GM21447 (cell line): ENCODE data around the gene IGLL1.
"Not testable (repeated sequence)": the region's sequence is repeated elsewhere in the genome, so short reads cannot be mapped to it uniquely, and the experiment has no call there.

Source experiments
- ATAC-seq: cut with Tn5 transposase; IDR thresholded peaks from one replicate; pipeline ENCODE4 v1.9.1; 2021; ENCODE audit not compliant: unreplicated experiment

IGLL1 gene

GRCh38 chr22:23591846-23592245, 11.8 kb upstream of the IGLL1 start:
- ATAC-seq = no peak

GRCh38 chr22:23591201-23591791, 11.2 kb upstream of the IGLL1 start:
- no peak for ATAC-seq

DNA sequence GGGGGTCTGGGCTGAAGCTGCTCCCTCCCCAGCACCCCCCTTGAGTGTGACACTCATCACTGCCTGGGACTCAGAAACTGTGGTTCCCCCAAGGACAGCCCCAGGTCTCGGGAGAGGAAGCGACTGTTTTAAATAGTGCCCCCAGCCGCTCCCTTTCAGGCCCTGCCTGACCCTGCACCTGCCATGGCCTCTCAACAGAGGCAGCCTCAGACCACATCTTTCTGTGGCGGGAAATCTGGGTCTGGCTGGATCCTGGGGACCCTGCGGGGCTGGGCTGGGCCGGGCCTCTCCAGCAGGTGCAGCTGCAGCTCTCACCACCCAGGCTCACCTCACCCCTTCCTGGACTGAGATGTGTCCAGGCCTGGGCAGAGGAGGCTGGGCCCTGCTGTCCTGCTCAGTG, 3.7 kb upstream of the IGLL1 start:
- ATAC-seq = no peak

- no peak for ATAC-seq
Measured at GRCh38 chr22:23583153-23583552, 3.1 kb upstream of the IGLL1 start.

- ATAC-seq = no peak
Measured at GRCh38 chr22:23581260-23581650, 1.2 kb upstream of the IGLL1 start.

GRCh38 chr22:23580576-23581259, 628 bp upstream of the IGLL1 start:
- ATAC-seq = no peak

DNA sequence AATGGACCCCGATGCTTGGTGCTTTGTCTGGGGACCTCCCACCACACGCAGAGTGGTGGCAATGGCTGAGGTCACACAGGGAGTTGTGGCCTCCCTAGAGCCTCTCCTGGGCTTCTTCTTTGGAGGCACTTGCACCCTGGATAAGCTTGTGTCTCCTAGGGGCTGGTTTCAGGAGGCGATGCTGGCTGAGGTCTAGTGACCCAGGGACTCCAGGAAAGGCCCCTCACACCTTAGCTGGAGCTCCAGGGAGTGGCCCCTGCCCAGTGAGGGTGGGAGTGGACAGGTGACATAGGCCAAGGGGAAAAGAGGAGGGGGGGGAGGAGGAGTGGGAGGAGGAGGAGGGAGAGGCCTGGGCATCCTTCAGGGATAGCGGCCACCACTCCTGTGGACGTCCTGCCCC, 810 bp downstream of the IGLL1 start:
- ATAC-seq = no peak

GRCh38 chr22:23578306-23578705, 1.8 kb downstream of the IGLL1 start:
- no peak for ATAC-seq

- no peak for ATAC-seq
Measured at GRCh38 chr22:23576681-23577080, 3.4 kb downstream of the IGLL1 start.

DNA sequence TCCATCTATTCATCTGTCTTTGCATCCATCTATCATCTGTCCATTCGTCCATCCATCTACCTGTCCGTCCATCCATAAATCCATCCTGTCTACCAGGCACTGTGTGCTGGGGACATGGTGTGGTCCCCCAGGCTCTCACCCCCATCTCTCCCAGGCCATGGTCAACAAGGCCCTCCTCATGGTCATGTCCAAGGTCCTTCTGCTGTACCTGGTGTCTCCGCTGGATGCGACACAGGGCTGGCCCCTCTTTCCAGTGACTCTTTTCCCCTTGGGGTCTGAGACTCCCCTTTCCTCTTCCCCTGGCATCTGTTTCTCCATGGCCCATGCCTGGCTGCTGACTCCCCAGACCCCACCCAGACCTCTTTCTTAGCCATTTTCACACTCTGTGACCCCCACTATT, 4.5 kb downstream of the IGLL1 start:
- ATAC-seq = no peak

DNA sequence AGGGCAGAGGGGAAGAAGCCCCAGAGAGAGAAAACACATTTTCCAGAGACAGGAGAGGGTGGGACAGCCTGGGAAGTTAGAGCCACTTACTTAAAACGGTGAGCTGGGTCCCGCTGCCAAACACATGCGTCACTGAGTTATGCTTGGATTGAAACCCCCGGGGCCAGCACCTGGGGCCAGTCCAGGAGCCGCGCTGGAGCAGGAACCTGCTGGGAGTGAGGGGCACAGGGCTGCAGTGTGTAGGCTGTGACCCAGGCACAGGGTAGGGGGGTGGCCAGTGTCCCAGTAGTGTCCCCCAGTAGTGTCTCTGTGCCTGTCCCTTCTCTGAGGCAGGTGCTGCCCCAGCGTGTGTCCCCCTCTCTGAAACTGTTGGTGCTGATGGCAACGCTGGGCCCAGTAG, 5.2 kb downstream of the IGLL1 start:
- no peak for ATAC-seq

DNA sequence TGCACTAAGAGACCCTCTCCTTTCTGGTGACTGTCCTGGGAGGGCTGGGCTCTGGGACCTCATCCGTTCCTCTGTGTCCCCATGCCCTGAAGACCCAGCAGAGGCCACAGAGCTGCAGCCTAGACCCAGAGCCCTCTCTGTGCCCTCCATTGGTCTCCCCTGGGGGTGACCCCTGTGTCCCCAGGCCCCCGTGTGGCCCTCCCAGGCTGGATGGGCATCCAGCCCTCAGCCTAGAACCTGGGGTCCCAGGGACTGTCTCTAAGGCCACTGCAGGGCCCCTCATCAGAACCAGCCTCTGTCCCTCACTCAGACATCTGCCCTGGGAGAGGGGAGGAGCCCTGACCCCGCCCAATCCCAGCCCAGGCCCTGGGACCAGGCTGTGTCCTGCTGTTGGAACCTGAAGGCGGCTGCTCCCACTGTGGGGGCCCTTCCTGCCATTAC, 5.7 kb downstream of the IGLL1 start:
- ATAC-seq = no peak

- not testable (repeated sequence) for ATAC-seq
Measured at GRCh38 chr22:23573701-23574235, 6.3 kb downstream of the IGLL1 start.

GRCh38 chr22:23573106-23573505, 7.0 kb downstream of the IGLL1 start:
- not testable (repeated sequence) for ATAC-seq

GRCh38 chr22:23571486-23571885, 8.6 kb downstream of the IGLL1 start:
- ATAC-seq = no peak

DNA sequence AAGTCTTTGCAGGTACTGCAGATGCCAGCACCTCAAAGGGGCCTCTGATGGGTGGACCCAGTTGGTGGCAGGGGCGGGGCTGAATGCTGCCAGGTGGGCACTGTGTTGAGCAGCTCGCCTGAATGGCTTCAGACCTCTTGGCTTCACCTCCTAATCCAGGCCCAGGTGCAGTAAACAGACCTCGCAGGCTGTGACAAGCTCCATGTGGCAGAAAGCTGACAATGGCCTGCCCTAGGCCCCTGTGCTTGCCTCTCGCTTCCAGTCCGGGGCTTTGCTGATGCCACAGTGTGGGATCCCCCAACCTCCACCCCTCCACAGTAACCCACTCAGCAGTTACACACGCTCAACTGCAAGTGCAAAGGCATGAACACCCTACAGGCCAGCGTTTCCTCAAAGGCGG, 9.4 kb downstream of the IGLL1 start:
- no peak for ATAC-seq

DNA sequence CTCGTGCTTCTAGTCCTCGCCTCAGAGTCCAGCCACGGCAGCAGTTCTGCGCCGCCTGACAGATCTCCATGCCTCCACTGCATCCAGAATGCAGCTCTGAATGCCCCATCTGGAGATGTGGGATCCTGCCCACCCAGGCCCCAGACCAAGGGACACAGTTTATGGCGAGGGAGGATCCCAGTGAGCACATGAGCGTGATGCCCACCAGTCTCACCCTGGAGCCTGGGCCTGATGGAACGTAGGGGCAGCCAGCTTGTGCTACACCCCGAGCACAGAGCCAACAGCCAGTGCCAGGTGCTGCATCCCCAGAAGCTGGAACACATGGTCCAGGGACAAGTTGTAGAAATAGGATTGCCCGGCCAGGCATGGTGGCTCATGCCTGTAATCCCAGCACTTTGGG, 10.4 kb downstream of the IGLL1 start:
- no peak for ATAC-seq

GRCh38 chr22:23569291-23569690, 10.8 kb downstream of the IGLL1 start:
- ATAC-seq = no peak

GRCh38 chr22:23566705-23567475, 13.2 kb downstream of the IGLL1 start:
- ATAC-seq = no peak

GRCh38 chr22:23565915-23566704, 14.0 kb downstream of the IGLL1 start:
- ATAC-seq = no peak

- no peak for ATAC-seq
Measured at GRCh38 chr22:23565305-23565914, 14.7 kb downstream of the IGLL1 start.
